Prostate gland (tissue), 2 donors: ENCODE measurements around the gene NFATC2IP. TPM values are rescaled to one million over a fixed set of nuclear protein-coding genes. Genes with fewer than 3 reads are reported as not detected.
A peak's percentile ranks its signal among the peaks of the same experiment; 100 is the strongest.
"Not testable (repeated sequence)": the region's sequence is repeated elsewhere in the genome, so short reads cannot be mapped to it uniquely, and the experiment has no call there.

ENCODE experiments used
- DNase-seq: peaks from one replicate; pipeline ENCODE4 v3.0.0-alpha.2; 2019; ENCODE audit warnings: low spot score
- H3K27ac ChIP-seq, 2 donors: fragments of 200-600 bp; sonication (generic); 2 replicates each; pipeline ENCODE4 v1.5.1; 2017 to 2019
- H3K27me3 ChIP-seq: fragments of 200-600 bp; sonication (generic); replicated peaks from 2 replicates; pipeline ENCODE4 v1.5.1; 2019; ENCODE audit not compliant: insufficient read depth
- H3K36me3 ChIP-seq, 2 donors: fragments of 200-600 bp; sonication (generic); 1 replicate in 1 of 2; 2 replicates in 1 of 2; pipeline versions ENCODE4 v1.5.1 to v1.8.1; 2017 to 2019
- H3K4me1 ChIP-seq: fragments of 200-600 bp; sonication (generic); replicated peaks from 2 replicates; pipeline ENCODE4 v1.5.1; 2019
- H3K4me3 ChIP-seq, 2 donors: fragments of 200-600 bp; sonication (generic); 2 replicates each; pipeline ENCODE4 v1.5.1; 2017 to 2019
- H3K9me3 ChIP-seq: fragments of 200-600 bp; sonication (generic); 2 replicates; pipeline ENCODE4 v1.5.1; 2017
- POLR2A ChIP-seq: fragments of 450-650 bp; IDR thresholded peaks from one replicate; pipeline ENCODE4 v1.6.1; 2016; ENCODE audit warnings: antibody characterized with exemption, mild to moderate bottlenecking
- POLR2AphosphoS5 ChIP-seq: sonication (generic); formaldehyde crosslinking; IDR thresholded peaks from one replicate; pipeline ENCODE4 v1.6.1; 2017; ENCODE audit warnings: antibody characterized with exemption
- WGBS: methylation state at CpG from one replicate; pipeline ENCODE4 v1.1.5; 2018; 5-methylcytosine and 5-hydroxymethylcytosine counted together
- intact Hi-C: fragments of 100-400 bp; cut with DNase I; formaldehyde crosslinking; loops from one replicate; pipeline ENCODE4 v1.14.2; 2022
- total RNA-seq, 2 donors: library from RNA; depleted of rRNA; stranded (reverse); fragments of >200 nt; gene quantifications; one replicate each; pipeline ENCODE4 v1.1.0, GENCODE V29; 2016
- TF ChIP-seq, protein P1 (sequence below), 4 experiments: fragments of 200-600 bp in 2 of 4; fragments of 450-650 bp in 2 of 4; sonication (generic) in 2 of 4; IDR thresholded peaks; 1 replicate in 3 of 4; 2 replicates in 1 of 4; pipeline ENCODE4 v1.5.1; 2016 to 2019; ENCODE audit warnings: antibody characterized with exemption in 4 of 4, mild to moderate bottlenecking in 2 of 4, moderate library complexity in 2 of 4

The NFATC2IP gene
- total RNA-seq, 2 donors from 2014 or later, result 18.8 to 47.3 TPM

GRCh38 chr16:28925386-28926228, 25.1 kb upstream of the NFATC2IP start:
- no peak for TF ChIP-seq POLR2A
- TF ChIP-seq, protein P1, sequence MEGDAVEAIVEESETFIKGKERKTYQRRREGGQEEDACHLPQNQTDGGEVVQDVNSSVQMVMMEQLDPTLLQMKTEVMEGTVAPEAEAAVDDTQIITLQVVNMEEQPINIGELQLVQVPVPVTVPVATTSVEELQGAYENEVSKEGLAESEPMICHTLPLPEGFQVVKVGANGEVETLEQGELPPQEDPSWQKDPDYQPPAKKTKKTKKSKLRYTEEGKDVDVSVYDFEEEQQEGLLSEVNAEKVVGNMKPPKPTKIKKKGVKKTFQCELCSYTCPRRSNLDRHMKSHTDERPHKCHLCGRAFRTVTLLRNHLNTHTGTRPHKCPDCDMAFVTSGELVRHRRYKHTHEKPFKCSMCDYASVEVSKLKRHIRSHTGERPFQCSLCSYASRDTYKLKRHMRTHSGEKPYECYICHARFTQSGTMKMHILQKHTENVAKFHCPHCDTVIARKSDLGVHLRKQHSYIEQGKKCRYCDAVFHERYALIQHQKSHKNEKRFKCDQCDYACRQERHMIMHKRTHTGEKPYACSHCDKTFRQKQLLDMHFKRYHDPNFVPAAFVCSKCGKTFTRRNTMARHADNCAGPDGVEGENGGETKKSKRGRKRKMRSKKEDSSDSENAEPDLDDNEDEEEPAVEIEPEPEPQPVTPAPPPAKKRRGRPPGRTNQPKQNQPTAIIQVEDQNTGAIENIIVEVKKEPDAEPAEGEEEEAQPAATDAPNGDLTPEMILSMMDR (IDR thresholded peaks at IDR 0.05), result peak in 1 of 4 experiments; percentile 8
- peak; percentile 30 for TF ChIP-seq POLR2AphosphoS5
- Histone ChIP-seq H3K27ac (peak overlapping the region; percentile 96 to 98), H3K36me3 (no peaks in the 10 kb centered on the region), H3K9me3 (no peaks in the 10 kb centered on the region), H3K4me1 (no peaks in the 10 kb centered on the region), H3K4me3 (peak overlapping the region; percentile 61 to 77), H3K27me3 (no peaks in the 10 kb centered on the region)
- WGBS, result under 1% methylated on average over 36 of the region's 48 CpGs
- DNase-seq, result peak; percentile 62
- intact Hi-C loops, result no loop called here

DNA sequence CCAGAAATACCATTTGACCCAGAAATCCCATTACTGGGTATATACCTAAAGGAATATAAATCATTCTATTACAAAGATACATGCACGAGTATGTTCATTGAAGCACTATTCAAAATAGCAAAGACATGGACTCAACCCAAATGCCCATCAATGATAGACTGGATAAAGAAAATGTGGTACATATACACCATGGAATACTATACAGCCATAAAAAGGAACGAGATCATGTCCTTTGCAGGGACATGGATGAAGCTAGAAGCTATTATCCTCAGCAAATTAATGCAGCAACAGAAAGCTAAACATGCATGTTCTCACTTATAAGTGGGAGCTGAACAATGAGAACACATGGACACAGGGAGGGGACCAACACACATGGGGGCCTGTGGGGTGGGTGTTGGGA, 24.5 kb upstream of the NFATC2IP start:
- H3K36me3 ChIP-seq, DNase-seq, H3K27me3 ChIP-seq, H3K9me3 ChIP-seq, H3K4me3 ChIP-seq, intact Hi-C loops, H3K4me1 ChIP-seq: not testable (repeated sequence)
- peak overlapping the region; percentile 96 to 98 for H3K27ac ChIP-seq
- 78% methylated on average over 2 of the region's 2 CpGs for WGBS

DNA sequence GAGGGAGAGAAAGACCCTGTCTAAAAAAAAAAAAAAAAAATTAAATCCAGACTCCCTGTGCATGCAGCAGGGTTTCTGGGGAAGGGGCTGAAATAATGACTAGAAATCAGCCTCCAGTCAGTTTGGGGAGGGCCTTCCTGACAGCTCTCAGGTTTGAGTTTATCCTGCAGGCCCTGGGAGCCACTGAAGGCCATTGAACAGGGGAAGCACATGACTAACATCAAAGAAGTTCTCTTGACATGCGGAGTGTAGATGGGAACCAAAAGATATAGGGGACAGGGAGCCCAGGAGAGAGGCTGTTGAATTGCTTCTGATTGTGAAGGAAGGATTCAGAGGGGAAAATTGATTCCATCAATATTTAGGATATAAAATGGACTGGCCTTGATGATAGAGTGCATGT, 22.9 kb upstream of the NFATC2IP start:
- TF ChIP-seq POLR2A, result no peak
- TF ChIP-seq, protein P1 (IDR thresholded peaks at IDR 0.05), result no peak
- TF ChIP-seq POLR2AphosphoS5, result no peak
- Histone ChIP-seq H3K4me3 (no peak overlapping the region), H3K4me1 (no peaks in the 10 kb centered on the region), H3K36me3 (no peaks in the 10 kb centered on the region), H3K9me3 (no peaks in the 10 kb centered on the region), H3K27me3 (no peaks in the 10 kb centered on the region), H3K27ac (no peak overlapping the region)
- intact Hi-C loops, result no loop called here
- DNase-seq, result no peak
- WGBS, result 89% methylated on average over 1 of the region's 1 CpG

DNA sequence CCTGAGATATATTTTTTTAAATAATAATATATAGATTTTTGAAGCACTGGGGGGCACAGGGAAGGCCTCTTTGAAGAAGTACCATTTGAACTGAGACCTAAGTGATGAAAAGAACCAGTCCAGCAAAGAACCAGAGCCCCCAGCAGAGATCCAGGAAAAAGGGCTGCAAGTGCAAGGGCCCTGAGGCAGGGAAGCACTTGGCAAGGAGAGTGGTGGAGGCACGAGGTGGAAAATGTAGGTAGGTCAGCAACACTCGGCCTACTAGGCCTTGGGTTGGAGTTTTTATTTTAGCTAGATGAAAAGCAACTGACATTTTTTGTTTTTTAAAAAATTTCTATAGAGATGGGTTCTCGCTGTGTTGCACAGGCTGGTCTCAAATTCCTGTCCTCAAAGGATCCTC, 20.5 kb upstream of the NFATC2IP start:
- TF ChIP-seq POLR2AphosphoS5, result no peak
- TF ChIP-seq POLR2A, result no peak
- TF ChIP-seq, protein P1 (IDR thresholded peaks at IDR 0.05), result no peak
- H3K4me1 ChIP-seq, result no peaks in the 10 kb centered on the region
- no peaks in the 10 kb centered on the region for H3K36me3 ChIP-seq
- H3K4me3 ChIP-seq, result no peak overlapping the region
- WGBS, result 93% methylated on average over 3 of the region's 3 CpGs
- intact Hi-C loops, result no loop called here
- H3K9me3 ChIP-seq, result no peaks in the 10 kb centered on the region
- H3K27me3 ChIP-seq, result no peaks in the 10 kb centered on the region
- DNase-seq, result no peak
- no peak overlapping the region for H3K27ac ChIP-seq

- no peaks in the 10 kb centered on the region for H3K9me3 ChIP-seq
- H3K27me3 ChIP-seq, result no peaks in the 10 kb centered on the region
- no peak overlapping the region for H3K27ac ChIP-seq
- intact Hi-C loops, result no loop called here
- H3K36me3 ChIP-seq, result no peaks in the 10 kb centered on the region
- 78% methylated on average over 3 of the region's 3 CpGs for WGBS
- no peak overlapping the region for H3K4me3 ChIP-seq
- no peaks in the 10 kb centered on the region for H3K4me1 ChIP-seq
- TF ChIP-seq, protein P1 (IDR thresholded peaks at IDR 0.05), result no peak
- no peak for TF ChIP-seq POLR2AphosphoS5
- no peak for TF ChIP-seq POLR2A
- no peak for DNase-seq
Observed at GRCh38 chr16:28930652-28931051, 20.1 kb upstream of the NFATC2IP start.
